ENCODE data around the gene ELL2.

DNA sequence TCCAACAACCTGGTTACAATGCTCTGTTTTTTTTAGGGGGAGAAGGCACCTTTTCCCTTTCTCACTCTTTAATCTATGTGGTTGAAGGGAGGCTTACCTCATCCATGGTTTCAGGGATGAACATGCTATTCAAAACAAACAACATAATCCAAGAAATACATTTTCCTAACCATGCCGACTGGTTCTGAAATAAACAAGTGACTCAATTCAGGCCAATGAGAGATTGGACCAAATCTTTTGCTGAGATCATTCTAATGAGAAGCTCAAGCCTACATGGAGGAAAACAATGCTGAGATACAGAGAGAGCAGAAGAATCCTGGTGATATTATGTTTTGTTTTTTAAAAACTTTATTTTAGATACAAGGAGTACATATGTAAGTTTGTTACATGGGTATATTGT, 46.8 kb upstream of the ELL2 start:
- TF ChIP-seq, protein P1, sequence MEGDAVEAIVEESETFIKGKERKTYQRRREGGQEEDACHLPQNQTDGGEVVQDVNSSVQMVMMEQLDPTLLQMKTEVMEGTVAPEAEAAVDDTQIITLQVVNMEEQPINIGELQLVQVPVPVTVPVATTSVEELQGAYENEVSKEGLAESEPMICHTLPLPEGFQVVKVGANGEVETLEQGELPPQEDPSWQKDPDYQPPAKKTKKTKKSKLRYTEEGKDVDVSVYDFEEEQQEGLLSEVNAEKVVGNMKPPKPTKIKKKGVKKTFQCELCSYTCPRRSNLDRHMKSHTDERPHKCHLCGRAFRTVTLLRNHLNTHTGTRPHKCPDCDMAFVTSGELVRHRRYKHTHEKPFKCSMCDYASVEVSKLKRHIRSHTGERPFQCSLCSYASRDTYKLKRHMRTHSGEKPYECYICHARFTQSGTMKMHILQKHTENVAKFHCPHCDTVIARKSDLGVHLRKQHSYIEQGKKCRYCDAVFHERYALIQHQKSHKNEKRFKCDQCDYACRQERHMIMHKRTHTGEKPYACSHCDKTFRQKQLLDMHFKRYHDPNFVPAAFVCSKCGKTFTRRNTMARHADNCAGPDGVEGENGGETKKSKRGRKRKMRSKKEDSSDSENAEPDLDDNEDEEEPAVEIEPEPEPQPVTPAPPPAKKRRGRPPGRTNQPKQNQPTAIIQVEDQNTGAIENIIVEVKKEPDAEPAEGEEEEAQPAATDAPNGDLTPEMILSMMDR (IDR thresholded peaks at IDR 0.05): no peak
- no peak for TF ChIP-seq EZH2 (IDR thresholded peaks at IDR 0.05; ENCODE audit: borderline replicate concordance, insufficient read depth, low read depth, low read length, poor library complexity, severe bottlenecking)
